ENCODE data around the gene ATP6V0A4. TPM values are rescaled to one million over a fixed set of nuclear protein-coding genes. Genes with fewer than 3 reads are reported as not detected.
"Not testable (repeated sequence)": the region's sequence is repeated elsewhere in the genome, so short reads cannot be mapped to it uniquely, and the experiment has no call there.

Gene ATP6V0A4
- total RNA-seq, 4 donors from 2014 or later = not detected

DNA sequence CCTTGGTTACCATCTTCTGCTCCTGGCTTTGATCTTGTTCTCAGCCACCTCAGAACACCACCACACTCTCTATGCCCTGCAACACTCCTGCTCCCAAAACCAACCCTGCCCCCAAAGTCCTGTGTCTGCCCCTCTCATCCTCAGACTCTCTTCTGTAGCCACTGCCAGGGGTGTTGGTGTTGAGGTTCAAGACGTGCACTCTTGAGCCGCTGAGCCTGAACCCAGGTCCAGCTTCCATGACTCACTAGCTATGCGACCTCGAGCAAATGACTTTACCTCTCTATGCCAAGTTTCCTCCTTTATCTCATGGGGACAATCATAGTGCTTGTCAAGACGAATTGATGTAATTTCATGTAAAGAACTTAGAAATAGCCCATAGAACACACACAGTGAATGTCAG, 840 bp upstream of the ATP6V0A4 start:
- no peaks in the 10 kb centered on the region for H3K36me3 ChIP-seq
- H3K4me1 ChIP-seq = no peaks in the 10 kb centered on the region
- no peaks in the 10 kb centered on the region for H3K9me3 ChIP-seq
- no peak for TF ChIP-seq POLR2A (IDR thresholded peaks at IDR 0.05)
- no peak for TF ChIP-seq EP300 (IDR thresholded peaks at IDR 0.05; ENCODE audit: low read depth)
- TF ChIP-seq, protein P1, sequence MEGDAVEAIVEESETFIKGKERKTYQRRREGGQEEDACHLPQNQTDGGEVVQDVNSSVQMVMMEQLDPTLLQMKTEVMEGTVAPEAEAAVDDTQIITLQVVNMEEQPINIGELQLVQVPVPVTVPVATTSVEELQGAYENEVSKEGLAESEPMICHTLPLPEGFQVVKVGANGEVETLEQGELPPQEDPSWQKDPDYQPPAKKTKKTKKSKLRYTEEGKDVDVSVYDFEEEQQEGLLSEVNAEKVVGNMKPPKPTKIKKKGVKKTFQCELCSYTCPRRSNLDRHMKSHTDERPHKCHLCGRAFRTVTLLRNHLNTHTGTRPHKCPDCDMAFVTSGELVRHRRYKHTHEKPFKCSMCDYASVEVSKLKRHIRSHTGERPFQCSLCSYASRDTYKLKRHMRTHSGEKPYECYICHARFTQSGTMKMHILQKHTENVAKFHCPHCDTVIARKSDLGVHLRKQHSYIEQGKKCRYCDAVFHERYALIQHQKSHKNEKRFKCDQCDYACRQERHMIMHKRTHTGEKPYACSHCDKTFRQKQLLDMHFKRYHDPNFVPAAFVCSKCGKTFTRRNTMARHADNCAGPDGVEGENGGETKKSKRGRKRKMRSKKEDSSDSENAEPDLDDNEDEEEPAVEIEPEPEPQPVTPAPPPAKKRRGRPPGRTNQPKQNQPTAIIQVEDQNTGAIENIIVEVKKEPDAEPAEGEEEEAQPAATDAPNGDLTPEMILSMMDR (IDR thresholded peaks at IDR 0.05) = no peak
- no peak for TF ChIP-seq POLR2AphosphoS5 (IDR thresholded peaks at IDR 0.05)
- 53 to 63% methylated on average over 3 to 5 of the region's 5 CpGs for WGBS, 2 donors (ENCODE audit: low coverage in 1 of 2)
- H3K27ac ChIP-seq = no peak overlapping the region
- no peak overlapping the region for H3K4me3 ChIP-seq
- H3K27me3 ChIP-seq = no peaks in the 10 kb centered on the region
- intact Hi-C loops (cut with DNase I; ENCODE audit: low total_unique reads) (no loop called here), in situ Hi-C loops (cut with MboI; ENCODE audit: low pct_ligation_motif_present in 1 of 4, low pct_unique_long_range_greater_than_20kb in 1 of 4, low sequenced_read_pairs in 3 of 4) (no loop called here)
- no peak for DNase-seq

DNA sequence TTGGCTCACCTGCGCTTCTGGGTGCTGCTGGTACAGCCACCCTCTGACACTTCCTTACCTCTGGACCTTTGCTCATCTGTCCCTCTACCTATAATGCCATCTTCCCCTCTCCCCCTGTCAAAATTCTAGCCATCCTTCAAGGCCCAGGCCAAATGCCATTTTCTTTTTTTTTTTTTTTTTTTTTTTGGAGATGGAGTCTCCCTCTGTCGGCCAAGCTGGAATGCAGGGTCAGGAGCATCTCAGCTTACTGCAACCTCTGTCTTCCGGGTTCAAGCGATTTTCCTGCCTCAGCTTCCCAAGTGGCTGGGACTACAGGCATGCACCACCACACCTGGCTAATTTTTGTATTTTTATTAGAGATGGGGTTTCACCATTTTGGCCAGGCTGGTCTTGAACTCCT, 950 bp downstream of the ATP6V0A4 start:
- in situ Hi-C loops (cut with MboI; ENCODE audit: low pct_ligation_motif_present in 1 of 4, low pct_unique_long_range_greater_than_20kb in 1 of 4, low sequenced_read_pairs in 3 of 4) = not testable (repeated sequence)

DNA sequence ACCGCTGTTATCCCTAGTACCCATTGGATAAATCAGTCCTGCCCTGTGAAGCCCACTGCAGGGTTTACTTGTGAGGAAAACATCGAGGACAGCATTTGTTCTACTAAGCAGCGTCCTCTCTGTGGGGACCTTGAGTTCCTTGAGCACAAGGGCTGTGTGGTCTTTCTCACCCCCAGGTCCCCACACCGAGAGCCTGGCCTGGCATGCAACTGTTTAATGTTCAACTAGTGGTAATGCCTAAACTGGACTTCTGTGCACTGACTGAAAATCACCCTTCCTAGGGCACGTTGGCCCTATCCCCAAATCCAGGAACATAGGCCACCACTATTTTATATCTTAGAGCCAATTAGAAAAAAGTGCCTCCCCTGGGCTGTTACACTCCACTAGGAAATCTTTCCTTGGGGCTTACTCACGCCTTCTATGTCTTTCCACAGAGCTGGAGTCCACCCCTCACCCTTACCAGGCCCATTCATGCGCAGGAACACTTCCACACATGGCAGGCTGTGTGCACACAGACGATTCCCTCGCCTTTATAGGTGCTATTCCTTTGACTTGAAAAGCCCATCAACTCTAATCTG, 1.9 kb downstream of the ATP6V0A4 start:
- no peaks in the 10 kb centered on the region for H3K4me1 ChIP-seq
- TF ChIP-seq EP300 (IDR thresholded peaks at IDR 0.05; ENCODE audit: low read depth) = no peak
- TF ChIP-seq, protein P1 (IDR thresholded peaks at IDR 0.05) = no peak
- no peak for TF ChIP-seq POLR2AphosphoS5 (IDR thresholded peaks at IDR 0.05)
- no peak for TF ChIP-seq POLR2A (IDR thresholded peaks at IDR 0.05)
- no peaks in the 10 kb centered on the region for H3K9me3 ChIP-seq
- no peaks in the 10 kb centered on the region for H3K27me3 ChIP-seq
- no peaks in the 10 kb centered on the region for H3K36me3 ChIP-seq
- intact Hi-C loops (cut with DNase I; ENCODE audit: low total_unique reads) (no loop called here), in situ Hi-C loops (cut with MboI; ENCODE audit: low pct_ligation_motif_present in 1 of 4, low pct_unique_long_range_greater_than_20kb in 1 of 4, low sequenced_read_pairs in 3 of 4) (no loop called here)
- no peak overlapping the region for H3K4me3 ChIP-seq
- no peak for DNase-seq
- 78 to 82% methylated on average over 3 to 9 of the region's 9 CpGs for WGBS, 2 donors (ENCODE audit: low coverage in 1 of 2)
- no peak overlapping the region for H3K27ac ChIP-seq

More for the DNA sequence above, 950 bp downstream of the ATP6V0A4 start:
- H3K27ac ChIP-seq; H3K4me1 ChIP-seq; H3K4me3 ChIP-seq; DNase-seq; H3K36me3 ChIP-seq; H3K27me3 ChIP-seq; intact Hi-C loops (cut with DNase I; ENCODE audit: low total_unique reads); H3K9me3 ChIP-seq: not testable (repeated sequence)
- 63 to 100% methylated on average over 1 to 4 of the region's 4 CpGs for WGBS, 2 donors (ENCODE audit: low coverage in 1 of 2)

DNA sequence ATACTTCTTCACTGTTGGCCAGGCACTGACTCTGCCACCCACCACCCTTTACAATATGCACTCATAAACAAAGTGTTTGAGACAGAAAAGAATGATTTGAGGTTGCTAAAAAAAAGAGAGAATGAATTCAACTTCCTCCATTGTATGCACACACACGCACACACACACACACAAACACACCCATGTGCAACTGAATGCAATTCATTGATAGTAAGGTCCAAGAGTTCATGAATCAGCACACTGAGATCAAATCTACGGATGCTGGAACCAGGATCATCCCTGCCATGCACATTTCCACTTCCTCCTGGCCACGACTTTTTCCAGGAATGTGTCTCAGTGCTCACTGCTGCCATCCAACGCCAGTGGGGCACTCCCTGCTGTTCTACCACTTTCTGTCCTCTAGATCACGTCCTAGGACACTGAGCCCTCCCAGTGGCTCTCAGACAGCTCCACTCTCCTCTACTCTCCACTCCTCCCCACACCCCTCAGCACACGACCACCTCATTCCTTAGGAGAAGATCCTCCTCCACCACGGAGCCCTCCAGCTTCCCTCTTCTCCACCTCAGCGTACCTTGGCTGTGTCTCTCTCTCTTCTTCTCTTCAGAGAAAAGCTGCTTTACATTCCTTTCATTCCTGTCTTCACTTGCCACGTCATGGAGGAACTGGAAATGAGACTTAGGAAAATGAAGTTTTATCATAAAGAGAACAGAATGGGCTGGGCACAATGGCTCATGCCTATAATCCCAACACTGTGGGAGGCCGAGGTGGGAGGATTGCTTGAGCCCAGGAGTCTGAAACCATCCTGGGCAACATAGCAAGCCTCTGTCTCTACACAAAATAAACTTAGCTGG, 12.2 kb downstream of the ATP6V0A4 start:
- Histone ChIP-seq H3K36me3 (no peaks in the 10 kb centered on the region), H3K4me3 (no peak overlapping the region), H3K27me3 (no peaks in the 10 kb centered on the region), H3K9me3 (peaks cover 0 to 3% of the 10 kb centered on the region in 2 donors), H3K4me1 (no peaks in the 10 kb centered on the region), H3K27ac (no peak overlapping the region)
- intact Hi-C loops (cut with DNase I; ENCODE audit: low total_unique reads) = no loop called here
- 39 to 52% methylated on average over 5 to 10 of the region's 10 CpGs for WGBS, 2 donors (ENCODE audit: low coverage in 1 of 2)
- TF ChIP-seq, protein P1 (IDR thresholded peaks at IDR 0.05) = no peak
- TF ChIP-seq POLR2AphosphoS5 (IDR thresholded peaks at IDR 0.05) (no peak), POLR2A (IDR thresholded peaks at IDR 0.05) (no peak), EP300 (IDR thresholded peaks at IDR 0.05; ENCODE audit: low read depth) (no peak)
- in situ Hi-C loops (cut with MboI; ENCODE audit: low pct_ligation_motif_present in 1 of 4, low pct_unique_long_range_greater_than_20kb in 1 of 4, low sequenced_read_pairs in 3 of 4) = no loop called here
- no peak for DNase-seq
